Sigmoid colon (tissue), 4 donors: ENCODE data around the gene N4BP2.
"Not testable (repeated sequence)": the region's sequence is repeated elsewhere in the genome, so short reads cannot be mapped to it uniquely, and the experiment has no call there.

Experiments
- CTCF ChIP-seq, 4 experiments: fragments of 450-650 bp in 3 of 4; fragments of 200-600 bp in 1 of 4; IDR thresholded peaks; one replicate each; pipeline ENCODE4 v1.5.1; 2016 to 2019; ENCODE audit warnings: antibody characterized with exemption in 4 of 4, mild to moderate bottlenecking in 3 of 4, moderate library complexity in 2 of 4
- POLR2AphosphoS5 ChIP-seq, 4 donors: sonication (generic); formaldehyde crosslinking; IDR thresholded peaks; one replicate each; pipeline ENCODE4 v1.6.1; 2017; ENCODE audit warnings: antibody characterized with exemption in 4 of 4

DNA sequence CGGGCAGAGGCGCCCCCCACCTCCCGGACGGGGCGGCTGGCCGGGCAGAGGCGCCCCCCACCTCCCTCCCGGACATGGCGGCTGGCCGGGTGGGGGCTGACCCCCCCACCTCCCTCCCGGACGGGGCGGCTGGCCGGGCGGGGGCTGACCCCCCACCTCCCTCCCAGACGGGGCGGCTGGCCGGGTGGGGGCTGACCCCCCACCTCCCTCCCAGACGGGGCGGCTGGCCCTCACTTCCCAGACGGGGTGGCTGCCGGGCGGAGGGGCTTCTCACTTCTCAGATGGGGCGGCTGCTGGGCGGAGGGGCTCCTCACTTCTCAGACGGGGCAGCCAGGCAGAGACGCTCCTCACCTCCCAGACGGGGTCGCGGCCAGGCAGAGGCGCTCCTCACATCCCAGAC, 90.8 kb downstream of the N4BP2 start:
- not testable (repeated sequence) for TF ChIP-seq CTCF, POLR2AphosphoS5 (IDR thresholded peaks at IDR 0.05)
